GM19025 (cell line): Measurements from ENCODE around the gene NSMF.

ENCODE experiments used
- ATAC-seq: cut with Tn5 transposase; IDR thresholded peaks from one replicate; pipeline ENCODE4 v1.9.1; 2021; ENCODE audit warnings: mild to moderate bottlenecking, low read depth, moderate library complexity; ENCODE audit not compliant: unreplicated experiment

Gene NSMF

GRCh38 chr9:137398561-137399468, 60.3 kb downstream of the NSMF start:
- no peak for ATAC-seq

GRCh38 chr9:137397675-137398423, 61.3 kb downstream of the NSMF start:
- ATAC-seq = no peak
